Skeletal muscle satellite cell (primary cell): ENCODE measurements around the gene CLSTN1.
"Not testable (repeated sequence)": the region's sequence is repeated elsewhere in the genome, so short reads cannot be mapped to it uniquely, and the experiment has no call there.

Experiments
- H3K27me3 ChIP-seq: 2 replicates; pipeline ENCODE4 v1.7.0; 2013; ENCODE audit warnings: low read length; ENCODE audit not compliant: control insufficient read depth, insufficient read depth
- H3K36me3 ChIP-seq: 2 replicates; pipeline ENCODE4 v1.7.0; 2013; ENCODE audit warnings: mild to moderate bottlenecking, control low read depth, low read length; ENCODE audit not compliant: insufficient read depth
- H3K4me1 ChIP-seq: 2 replicates; pipeline ENCODE4 v1.7.0; 2013; ENCODE audit warnings: low read length; ENCODE audit not compliant: control insufficient read depth, insufficient read depth
- H3K4me2 ChIP-seq: 2 replicates; pipeline ENCODE4 v1.7.0; 2013; ENCODE audit warnings: mild to moderate bottlenecking, low read length
- H3K4me3 ChIP-seq: 2 replicates; pipeline ENCODE4 v1.7.0; 2013; ENCODE audit warnings: low read length
- H3K9ac ChIP-seq: 2 replicates; pipeline ENCODE4 v1.7.0; 2013; ENCODE audit warnings: mild to moderate bottlenecking, low read depth, low read length, moderate library complexity
- H3K9me3 ChIP-seq: replicated peaks from 2 replicates; pipeline ENCODE4 v1.7.0; 2013; ENCODE audit warnings: mild to moderate bottlenecking, control low read depth, low read length

The CLSTN1 gene

GRCh38 chr1:9751971-9752370 is 71.8 kb downstream of the CLSTN1 start:
- H3K9me3 ChIP-seq = no peaks in the 10 kb centered on the region
- no peak overlapping the region for H3K4me3 ChIP-seq
- no peak overlapping the region for H3K9ac ChIP-seq
- no peaks in the 10 kb centered on the region for H3K27me3 ChIP-seq
- peaks cover 15% of the 10 kb centered on the region for H3K36me3 ChIP-seq
- H3K4me2 ChIP-seq = no peak overlapping the region
- H3K4me1 ChIP-seq = no peaks in the 10 kb centered on the region

GRCh38 chr1:9749361-9749760 is 74.4 kb downstream of the CLSTN1 start:
- Histone ChIP-seq H3K4me1 (no peaks in the 10 kb centered on the region), H3K4me3 (no peak overlapping the region), H3K9ac (no peak overlapping the region), H3K4me2 (no peak overlapping the region), H3K36me3 (peaks cover 15% of the 10 kb centered on the region), H3K9me3 (no peaks in the 10 kb centered on the region), H3K27me3 (no peaks in the 10 kb centered on the region)

GRCh38 chr1:9748391-9748790 is 75.4 kb downstream of the CLSTN1 start:
- H3K4me2 ChIP-seq, H3K27me3 ChIP-seq, H3K4me1 ChIP-seq, H3K9me3 ChIP-seq, H3K9ac ChIP-seq, H3K4me3 ChIP-seq: not testable (repeated sequence)
- H3K36me3 ChIP-seq = peaks cover 25% of the 10 kb centered on the region

GRCh38 chr1:9746651-9747050 is 77.1 kb downstream of the CLSTN1 start:
- Histone ChIP-seq H3K9ac (no peak overlapping the region), H3K4me1 (no peaks in the 10 kb centered on the region), H3K4me3 (no peak overlapping the region), H3K27me3 (no peaks in the 10 kb centered on the region), H3K36me3 (peaks cover 32% of the 10 kb centered on the region), H3K4me2 (no peak overlapping the region), H3K9me3 (no peaks in the 10 kb centered on the region)

GRCh38 chr1:9746211-9746610 is 77.6 kb downstream of the CLSTN1 start:
- H3K36me3 ChIP-seq = peaks cover 33% of the 10 kb centered on the region
- H3K27me3 ChIP-seq = no peaks in the 10 kb centered on the region

GRCh38 chr1:9744106-9744799 is 79.5 kb downstream of the CLSTN1 start:
- Histone ChIP-seq H3K27me3 (no peaks in the 10 kb centered on the region), H3K36me3 (peaks cover 36% of the 10 kb centered on the region), H3K4me1 (no peaks in the 10 kb centered on the region), H3K9ac (no peak overlapping the region), H3K9me3 (no peaks in the 10 kb centered on the region), H3K4me3 (no peak overlapping the region), H3K4me2 (no peak overlapping the region)

More at GRCh38 chr1:9746211-9746610, 77.6 kb downstream of the CLSTN1 start:
- Histone ChIP-seq H3K9me3 (no peaks in the 10 kb centered on the region), H3K4me1 (no peaks in the 10 kb centered on the region), H3K9ac (no peak overlapping the region), H3K4me2 (no peak overlapping the region), H3K4me3 (no peak overlapping the region)

- H3K4me3 ChIP-seq = no peak overlapping the region
- H3K9ac ChIP-seq = no peak overlapping the region
- H3K4me2 ChIP-seq = no peak overlapping the region
- H3K4me1 ChIP-seq = no peaks in the 10 kb centered on the region
- no peaks in the 10 kb centered on the region for H3K9me3 ChIP-seq
- H3K36me3 ChIP-seq = peaks cover 55% of the 10 kb centered on the region
- H3K27me3 ChIP-seq = no peaks in the 10 kb centered on the region
Measured at GRCh38 chr1:9737671-9738070, 86.1 kb downstream of the CLSTN1 start.

GRCh38 chr1:9737057-9737456 is 86.7 kb downstream of the CLSTN1 start:
- no peak overlapping the region for H3K9ac ChIP-seq
- peaks cover 60% of the 10 kb centered on the region for H3K36me3 ChIP-seq
- no peaks in the 10 kb centered on the region for H3K27me3 ChIP-seq
- H3K4me3 ChIP-seq = no peak overlapping the region
- H3K4me1 ChIP-seq = no peaks in the 10 kb centered on the region
- H3K4me2 ChIP-seq = no peak overlapping the region
- no peaks in the 10 kb centered on the region for H3K9me3 ChIP-seq

GRCh38 chr1:9736241-9736640 is 87.5 kb downstream of the CLSTN1 start:
- Histone ChIP-seq H3K27me3 (no peaks in the 10 kb centered on the region), H3K4me1 (no peaks in the 10 kb centered on the region), H3K4me2 (no peak overlapping the region), H3K4me3 (no peak overlapping the region), H3K9me3 (no peaks in the 10 kb centered on the region), H3K9ac (no peak overlapping the region), H3K36me3 (peaks cover 64% of the 10 kb centered on the region)

GRCh38 chr1:9735800-9736199 is 88.0 kb downstream of the CLSTN1 start:
- Histone ChIP-seq H3K9me3 (no peaks in the 10 kb centered on the region), H3K4me3 (no peak overlapping the region), H3K9ac (no peak overlapping the region), H3K4me1 (no peaks in the 10 kb centered on the region), H3K4me2 (no peak overlapping the region), H3K36me3 (peaks cover 64% of the 10 kb centered on the region), H3K27me3 (no peaks in the 10 kb centered on the region)

- Histone ChIP-seq H3K4me2 (no peak overlapping the region), H3K9ac (no peak overlapping the region), H3K4me1 (no peaks in the 10 kb centered on the region), H3K36me3 (peaks cover 72% of the 10 kb centered on the region), H3K27me3 (no peaks in the 10 kb centered on the region), H3K4me3 (no peak overlapping the region), H3K9me3 (no peaks in the 10 kb centered on the region)
Measured at GRCh38 chr1:9733160-9733789, 90.5 kb downstream of the CLSTN1 start.
